ENCODE results near the gene CXCL11. TPM values are rescaled to one million over a fixed set of nuclear protein-coding genes. Genes with fewer than 3 reads are reported as not detected.

CXCL11 gene
- 0.23 to 0.42 TPM (median 0.29 TPM) in 5 replicates for total RNA-seq (2022; extraction: Qiagen RNA extraction; ENCODE audit: low read depth)

DNA sequence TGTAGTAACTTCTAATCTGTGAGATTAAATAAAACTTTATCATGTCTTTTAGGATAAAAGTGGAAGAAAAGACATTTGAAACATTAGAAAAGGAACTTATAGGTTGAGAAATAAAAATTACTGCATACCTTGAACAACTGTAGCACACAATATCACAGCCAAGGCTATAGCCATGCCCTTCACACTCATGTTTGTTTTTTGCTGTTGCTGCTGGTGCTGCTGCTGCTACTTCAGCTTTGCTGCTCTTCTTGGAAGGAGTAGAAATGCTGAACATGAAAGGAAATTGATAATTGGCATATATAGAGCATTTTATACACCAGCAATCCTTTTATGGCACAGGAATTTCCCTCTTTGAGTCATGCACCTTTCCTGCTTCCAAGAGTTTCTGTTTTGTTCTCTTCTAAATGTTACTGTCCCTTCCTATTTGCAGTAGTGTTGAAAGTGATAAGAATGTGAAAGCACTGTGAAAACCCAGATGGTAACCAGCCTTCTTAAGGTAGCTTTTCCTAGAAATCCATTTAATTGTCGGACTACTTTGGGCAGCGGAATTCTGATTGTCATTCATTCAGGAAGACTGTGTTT, at the start of gene CXCL11:
Gene CXCL11, minus strand, starts transcription at position 272 of the 582 bp plus-strand sequence. Its CDS starts 83 bp downstream, at position 189.

DNA sequence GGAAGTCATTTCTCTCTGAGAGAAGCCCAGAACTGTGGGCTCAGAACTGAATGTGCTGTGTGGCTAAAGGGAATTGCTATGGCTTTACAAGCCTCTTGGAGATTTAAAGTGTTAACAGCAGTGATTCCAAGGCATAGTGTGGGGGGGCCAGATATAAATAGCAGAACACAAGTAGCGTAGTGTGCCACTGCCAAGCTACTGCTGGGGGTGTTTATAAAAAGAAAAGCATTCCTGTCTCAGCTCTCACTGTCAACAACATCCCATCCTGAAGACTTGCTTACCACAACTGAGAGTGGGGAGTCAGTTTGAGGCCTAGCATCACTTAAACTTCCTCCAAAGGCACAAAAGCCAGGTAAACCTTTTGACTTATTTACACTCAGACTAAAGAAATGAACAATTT, 38.6 kb upstream of the CXCL11 start, which contains the start of gene ART3:
Gene ART3, plus strand, starts transcription at position 242 of the 400 bp plus-strand sequence. CDS start 1,181 bp downstream, outside the sequence.

DNA sequence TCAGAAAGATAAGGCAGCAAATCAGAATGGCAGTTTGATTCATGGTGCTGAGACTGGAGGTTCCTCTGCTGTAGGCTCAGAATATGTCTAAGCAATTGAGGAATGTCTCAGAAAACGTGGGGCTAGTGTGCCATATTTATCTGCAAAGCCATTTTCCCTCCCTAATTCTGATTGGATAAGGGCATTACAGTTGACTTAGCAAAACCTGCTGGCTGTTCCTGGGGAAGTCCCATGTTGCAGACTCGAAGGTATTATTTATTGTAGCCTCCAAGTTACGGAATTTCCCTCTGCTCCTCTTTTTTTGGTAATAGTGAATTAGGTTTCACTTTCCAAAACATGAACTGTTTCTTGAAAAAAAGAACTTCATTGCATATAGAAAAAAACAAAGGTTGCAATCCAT, 12.5 kb downstream of the CXCL11 start, which contains the start of gene CXCL10:
Gene CXCL10, minus strand, starts transcription at position 109 of the 400 bp plus-strand sequence. Its CDS starts 66 bp downstream, at position 43.

DNA sequence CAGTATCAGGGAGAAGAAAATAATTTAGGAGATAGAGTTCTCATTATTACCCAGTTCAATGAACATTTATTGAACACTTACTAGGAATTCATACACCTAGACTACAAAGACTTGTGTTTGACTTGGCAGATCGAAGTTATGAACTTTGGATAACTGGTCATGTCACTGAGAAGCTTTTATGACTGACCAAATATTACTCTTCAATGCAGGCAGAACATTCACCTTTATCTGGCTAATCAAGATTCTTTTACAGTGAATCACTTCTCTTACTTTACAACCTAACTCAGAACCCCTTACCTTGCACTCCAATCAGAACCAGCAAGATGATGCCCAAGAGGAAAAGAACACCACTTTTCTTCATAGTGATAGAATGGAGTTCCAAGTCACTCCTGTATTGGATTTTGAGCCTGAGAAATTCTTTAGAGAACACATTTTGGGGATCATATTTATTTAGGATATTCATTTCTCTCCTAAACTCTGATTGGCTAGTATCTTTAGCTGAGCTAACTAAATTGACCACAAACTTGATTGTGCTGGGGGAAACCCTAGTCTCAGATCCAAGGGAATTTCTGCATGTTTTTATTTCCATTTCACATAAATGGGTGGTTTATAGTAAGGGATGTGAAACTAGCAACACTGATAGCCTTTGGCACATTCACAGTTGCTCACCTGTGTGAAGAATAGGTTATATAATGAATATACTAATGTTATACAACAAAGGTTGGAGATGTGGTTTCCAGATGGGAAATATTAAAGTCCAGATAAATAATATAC, 28.6 kb downstream of the CXCL11 start, which contains the start of gene CXCL9:
Gene CXCL9, minus strand, starts transcription at position 421 of the 774 bp plus-strand sequence. Its CDS starts 60 bp downstream, at position 361.

Other genes with a start within 250 kb of the CXCL11 start
- gene PPEF2, start 133.6 kb downstream of the CXCL11 start, total RNA-seq (2022; extraction: Qiagen RNA extraction; ENCODE audit: low read depth): not detected in 5 replicates
- 22.6 to 26.2 TPM (median 23.9 TPM) in 5 replicates for gene NAAA, start 95.1 kb downstream of the CXCL11 start, total RNA-seq (2022; extraction: Qiagen RNA extraction; ENCODE audit: low read depth)
- gene SDAD1, start 45.1 kb downstream of the CXCL11 start, total RNA-seq (2022; extraction: Qiagen RNA extraction; ENCODE audit: low read depth): 13.7 to 19.9 TPM (median 14.1 TPM) in 5 replicates
- not detected in 5 replicates for gene CXCL9, start 28.6 kb downstream of the CXCL11 start, total RNA-seq (2022; extraction: Qiagen RNA extraction; ENCODE audit: low read depth)
- gene CXCL10, start 12.6 kb downstream of the CXCL11 start, total RNA-seq (2022; extraction: Qiagen RNA extraction; ENCODE audit: low read depth): 0.07 to 0.27 TPM (median 0.12 TPM) in 3 of 5 replicates, not detected in the others
- gene ART3, start 38.6 kb upstream of the CXCL11 start, total RNA-seq (2022; extraction: Qiagen RNA extraction; ENCODE audit: low read depth): not detected in 5 replicates
- gene NUP54, start 112.3 kb upstream of the CXCL11 start, total RNA-seq (2022; extraction: Qiagen RNA extraction; ENCODE audit: low read depth): 24.9 to 43.7 TPM (median 26.4 TPM) in 5 replicates
- 40.6 to 57.3 TPM (median 53.1 TPM) in 5 replicates for gene SCARB2, start 177.8 kb upstream of the CXCL11 start, total RNA-seq (2022; extraction: Qiagen RNA extraction; ENCODE audit: low read depth)
- gene FAM47E, start 215.7 kb upstream of the CXCL11 start, total RNA-seq (2022; extraction: Qiagen RNA extraction; ENCODE audit: low read depth): 0.08 to 0.23 TPM (median 0.08 TPM) in 3 of 5 replicates, not detected in the others